ENCODE measurements around the gene BATF. TPM values are rescaled to one million over a fixed set of nuclear protein-coding genes. Genes with fewer than 3 reads are reported as not detected.

BATF gene
- total RNA-seq, 1 experiment from 2014 or later, result not detected

DNA sequence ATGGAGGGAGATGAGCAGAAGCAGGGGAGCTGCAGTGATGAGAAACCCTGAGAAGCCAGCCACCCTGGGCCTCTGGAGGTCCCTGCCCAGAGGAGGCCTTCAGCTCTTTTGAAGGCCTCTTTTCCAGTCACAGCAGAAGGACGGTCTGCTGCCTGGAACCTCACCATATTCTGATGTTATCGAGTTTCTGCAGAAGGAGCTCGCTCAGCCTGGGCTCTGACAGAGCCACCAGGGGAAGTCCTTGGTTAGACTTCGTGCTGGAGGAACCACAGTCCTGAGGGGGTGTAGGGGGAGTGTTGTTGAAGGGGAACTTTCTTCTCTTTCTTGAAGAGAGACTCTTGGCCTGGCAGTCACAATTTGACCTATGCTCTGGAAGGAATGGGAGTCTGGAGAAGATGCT is 25.1 kb upstream of the BATF start:
- no peak for DNase-seq (ENCODE audit: low read depth)
- in situ Hi-C loops (cut with HindIII; ENCODE audit: low pct_unique_long_range_greater_than_20kb, low sequenced_read_pairs), result no loop called here

GRCh38 chr14:75497701-75498100 is 24.6 kb upstream of the BATF start:
- in situ Hi-C loops (cut with HindIII; ENCODE audit: low pct_unique_long_range_greater_than_20kb, low sequenced_read_pairs), result no loop called here
- DNase-seq (ENCODE audit: low read depth), result no peak

GRCh38 chr14:75499084-75499875 is 23.0 kb upstream of the BATF start:
- no peak for DNase-seq (ENCODE audit: low read depth)
- in situ Hi-C loops (cut with HindIII; ENCODE audit: low pct_unique_long_range_greater_than_20kb, low sequenced_read_pairs), result no loop called here

DNA sequence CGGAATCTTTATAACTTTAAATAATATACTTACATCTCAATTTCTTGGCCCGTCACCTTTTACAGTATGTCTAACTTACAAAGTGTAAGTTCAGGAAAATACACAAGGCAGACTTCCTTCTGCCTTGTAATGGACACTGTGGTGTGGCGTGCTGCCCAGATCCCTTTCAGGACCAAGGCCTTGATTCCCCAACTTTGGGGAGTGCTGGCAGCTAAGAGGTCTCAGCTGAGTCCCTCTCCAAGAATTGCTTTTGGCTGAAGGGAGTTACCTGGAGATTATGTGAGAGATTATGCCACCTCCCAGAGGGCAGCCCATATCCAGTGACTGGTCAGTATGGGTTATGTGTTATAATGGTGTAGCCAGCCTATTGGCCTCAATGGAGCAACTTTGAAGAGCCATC is 21.2 kb upstream of the BATF start:
- in situ Hi-C loops (cut with HindIII; ENCODE audit: low pct_unique_long_range_greater_than_20kb, low sequenced_read_pairs), result no loop called here
- no peak for DNase-seq (ENCODE audit: low read depth)

GRCh38 chr14:75504411-75504810 is 17.9 kb upstream of the BATF start:
- no peak for DNase-seq (ENCODE audit: low read depth)
- in situ Hi-C loops (cut with HindIII; ENCODE audit: low pct_unique_long_range_greater_than_20kb, low sequenced_read_pairs), result no loop called here

- in situ Hi-C loops (cut with HindIII; ENCODE audit: low pct_unique_long_range_greater_than_20kb, low sequenced_read_pairs), result no loop called here
- DNase-seq (ENCODE audit: low read depth), result no peak
These were observed 15.3 kb upstream of the BATF start for GRCh38 chr14:75506930-75507329.

GRCh38 chr14:75510547-75510946 is 11.7 kb upstream of the BATF start:
- in situ Hi-C loops (cut with HindIII; ENCODE audit: low pct_unique_long_range_greater_than_20kb, low sequenced_read_pairs), result no loop called here
- no peak for DNase-seq (ENCODE audit: low read depth)

- no peak for DNase-seq (ENCODE audit: low read depth)
- in situ Hi-C loops (cut with HindIII; ENCODE audit: low pct_unique_long_range_greater_than_20kb, low sequenced_read_pairs), result no loop called here
These were observed 11.1 kb upstream of the BATF start for GRCh38 chr14:75511201-75511600.

DNA sequence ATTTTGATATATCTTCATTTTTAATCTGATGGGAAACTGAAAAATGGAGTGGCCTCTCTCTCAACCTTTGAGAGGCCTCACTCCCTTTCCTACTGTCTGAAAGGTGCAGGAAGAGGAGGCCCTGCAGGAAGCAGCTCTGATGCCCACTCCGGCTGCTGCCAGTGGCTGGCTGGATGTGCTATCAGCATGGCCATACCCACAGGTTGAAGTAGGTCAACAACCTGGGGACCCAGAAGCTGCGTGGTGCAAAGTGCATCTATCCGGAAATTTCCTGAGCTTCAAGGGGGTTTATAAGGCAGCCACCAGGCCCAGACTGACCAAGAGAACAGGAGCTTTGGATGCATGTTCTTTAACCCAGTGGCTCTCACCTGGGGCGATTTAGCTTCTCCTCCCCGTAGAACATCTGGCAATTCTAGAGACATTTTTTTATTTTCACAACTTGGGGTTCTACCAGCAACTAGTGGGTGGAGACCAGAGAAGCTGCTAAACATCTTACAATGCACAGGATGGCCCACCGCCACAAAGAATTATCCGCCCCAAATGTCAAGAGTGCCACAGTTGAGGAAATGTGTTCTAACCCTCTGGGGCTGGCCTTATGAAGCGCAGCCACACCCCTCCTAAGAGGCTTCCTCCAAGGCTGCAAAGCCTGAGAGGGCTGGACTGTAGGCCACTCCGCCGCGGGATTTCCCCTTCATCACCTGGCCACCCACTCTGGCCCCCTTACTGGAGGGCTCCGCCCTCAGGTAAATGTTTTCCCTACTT is 8.2 kb upstream of the BATF start:
- no peak for DNase-seq (ENCODE audit: low read depth)
- in situ Hi-C loops (cut with HindIII; ENCODE audit: low pct_unique_long_range_greater_than_20kb, low sequenced_read_pairs), result no loop called here

GRCh38 chr14:75514673-75515628 is 7.3 kb upstream of the BATF start:
- in situ Hi-C loops (cut with HindIII; ENCODE audit: low pct_unique_long_range_greater_than_20kb, low sequenced_read_pairs), result no loop called here
- DNase-seq (ENCODE audit: low read depth), result no peak

GRCh38 chr14:75515629-75515996 is 6.7 kb upstream of the BATF start:
- in situ Hi-C loops (cut with HindIII; ENCODE audit: low pct_unique_long_range_greater_than_20kb, low sequenced_read_pairs), result no loop called here
- DNase-seq (ENCODE audit: low read depth), result no peak

DNA sequence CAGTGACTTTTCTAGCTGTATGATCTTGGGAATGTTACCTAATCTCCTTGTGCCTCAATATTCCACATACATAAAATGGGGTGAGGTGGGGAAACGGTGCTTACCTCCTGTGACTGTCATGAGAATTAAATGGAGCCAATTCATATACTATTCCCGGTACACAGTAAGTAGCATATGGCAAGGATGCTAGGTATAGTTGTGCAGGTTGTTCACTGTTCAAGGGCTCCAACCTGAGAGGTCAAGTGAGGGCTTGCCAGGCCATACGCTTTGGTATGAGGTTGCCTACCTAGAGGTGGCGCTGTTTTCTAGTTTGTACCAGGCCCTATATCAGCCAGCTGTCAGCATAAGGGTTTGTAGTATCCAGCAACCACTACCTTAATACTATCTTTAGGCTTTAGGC is 3.6 kb upstream of the BATF start:
- in situ Hi-C loops (cut with HindIII; ENCODE audit: low pct_unique_long_range_greater_than_20kb, low sequenced_read_pairs), result no loop called here

GRCh38 chr14:75519394-75519793 is 2.9 kb upstream of the BATF start:
- DNase-seq (ENCODE audit: low read depth), result no peak
- in situ Hi-C loops (cut with HindIII; ENCODE audit: low pct_unique_long_range_greater_than_20kb, low sequenced_read_pairs), result no loop called here

More for the DNA sequence above, 3.6 kb upstream of the BATF start:
- DNase-seq (ENCODE audit: low read depth), result no peak

DNA sequence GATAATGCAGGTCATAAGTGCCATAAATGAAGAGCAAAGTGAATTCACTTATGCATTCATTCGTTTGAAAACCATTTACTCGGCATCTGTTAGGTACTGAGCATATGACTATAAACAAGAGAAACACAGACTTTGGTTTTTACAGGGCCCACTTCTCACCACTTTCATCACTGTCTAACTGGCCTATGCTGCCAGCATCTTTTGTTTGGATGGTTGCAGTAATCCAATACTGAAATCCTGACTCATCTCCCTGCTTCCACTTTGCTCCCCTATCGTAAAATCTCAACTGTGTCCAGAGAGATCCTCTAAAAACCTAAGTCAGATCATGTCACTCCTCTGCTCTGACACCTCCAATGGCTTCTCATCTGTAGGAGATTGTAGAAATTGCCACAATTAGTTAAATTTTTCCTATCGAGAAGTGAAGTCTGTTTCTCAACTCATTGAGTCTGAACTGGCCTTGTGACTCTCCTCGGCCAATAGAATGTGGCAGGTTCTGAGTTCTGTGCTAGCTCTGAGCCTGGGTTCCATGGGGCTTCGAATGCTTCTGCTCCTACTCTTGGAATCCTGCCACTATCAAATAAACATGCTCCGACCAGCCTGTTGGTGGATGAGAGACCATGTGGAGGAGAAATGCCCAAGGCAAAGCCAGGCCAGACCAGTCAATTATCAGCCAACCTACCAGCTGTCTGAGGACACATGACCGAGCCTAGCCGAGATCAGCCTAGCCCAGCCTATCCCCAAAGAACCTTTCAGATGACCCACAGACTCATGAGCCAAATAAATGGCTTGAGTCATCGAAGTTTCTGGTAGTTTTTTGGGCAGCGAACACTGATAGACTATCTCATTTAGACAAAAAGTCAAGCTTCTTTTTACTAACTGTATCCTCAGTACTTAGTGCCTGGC is 2.2 kb upstream of the BATF start:
- in situ Hi-C loops (cut with HindIII; ENCODE audit: low pct_unique_long_range_greater_than_20kb, low sequenced_read_pairs), result no loop called here
- DNase-seq (ENCODE audit: low read depth), result no peak

- in situ Hi-C loops (cut with HindIII; ENCODE audit: low pct_unique_long_range_greater_than_20kb, low sequenced_read_pairs), result no loop called here
- no peak for DNase-seq (ENCODE audit: low read depth)
These were observed 1.4 kb upstream of the BATF start for GRCh38 chr14:75520852-75521251.

- in situ Hi-C loops (cut with HindIII; ENCODE audit: low pct_unique_long_range_greater_than_20kb, low sequenced_read_pairs), result no loop called here
- no peak for DNase-seq (ENCODE audit: low read depth)
These were observed 662 bp upstream of the BATF start for GRCh38 chr14:75521415-75522199.

GRCh38 chr14:75522983-75523318 is 682 bp downstream of the BATF start:
- in situ Hi-C loops (cut with HindIII; ENCODE audit: low pct_unique_long_range_greater_than_20kb, low sequenced_read_pairs), result no loop called here
- DNase-seq (ENCODE audit: low read depth), result no peak
